Heart left ventricle (tissue), 13 donors: Measurements from ENCODE around the gene HS6ST1.

Source experiments
- CTCF ChIP-seq, 12 donors: fragments of 200-600 bp; sonication (generic) in 4 of 12; IDR thresholded peaks; one replicate each; pipeline versions ENCODE4 v1.5.0 to v1.8.0; 2018 to 2022; ENCODE audit warnings: antibody characterized with exemption in 12 of 12, mild to moderate bottlenecking in 5 of 12
- POLR2A ChIP-seq, 2 donors: fragments of 450-650 bp; IDR thresholded peaks; one replicate each; pipeline ENCODE4 v1.6.1; 2017; ENCODE audit warnings: antibody characterized with exemption in 2 of 2, mild to moderate bottlenecking in 2 of 2, moderate library complexity in 2 of 2
- donor health status: ischemic (EF 13 %, LVEDD 7.1; RV severe dilation, severe dysfunction).
- donor health status: DM: no; HTN: yes; CAD: no.
- donor health status: DM: no; HTN: no; CAD: no.
- donor health status: ischemic (EF 25% LVEDD 6.9; RV normal size, moderate dysfunction).
- donor health status: ischemic (EF 25% LVEDD 5.7; RV mildly dilated, moderate dysfunction).
- donor health status: ischemic (EF 35%, LVEDD 5.7; RV mildly dilated, moderate dysfunction).
- donor health status: nonischemic (EF 11% LVEDD 7.7; RV severe dilation, severe dysfunction).
- donor health status: DM: yes; HTN: yes; CAD: no.
- donor health status: PGD.
- donor health status: ischemic (EF 29% LVEDD 5.4; RV normal size, mild dysfunction).
- donor health status: nonischemic (EF 23%, LVEDD 6.1; RV moderate dilation, normal function).

GRCh38 chr2:128313931-128314347 lies 4.7 kb downstream of the HS6ST1 start:
- no peak for TF ChIP-seq CTCF (IDR thresholded peaks at IDR 0.05)
- no peak for TF ChIP-seq POLR2A (IDR thresholded peaks at IDR 0.05)
